Gastroesophageal sphincter (tissue), 3 donors: Measurements from ENCODE around the gene GARIN5B.

Experiments
- CTCF ChIP-seq, 4 experiments: fragments of 200-600 bp in 2 of 4; fragments of 450-650 bp in 2 of 4; sonication (generic) in 1 of 4; IDR thresholded peaks; one replicate each; pipeline ENCODE4 v1.5.1; 2017 to 2019; ENCODE audit warnings: antibody characterized with exemption in 4 of 4, mild to moderate bottlenecking in 2 of 4, moderate library complexity in 2 of 4
- EP300 ChIP-seq: sonication (generic); formaldehyde crosslinking; IDR thresholded peaks from one replicate; pipeline ENCODE4 v1.6.1; 2017; ENCODE audit warnings: antibody characterized with exemption, mild to moderate bottlenecking
- POLR2A ChIP-seq, 2 donors: fragments of 450-650 bp; IDR thresholded peaks; one replicate each; pipeline ENCODE4 v1.6.1; 2017; ENCODE audit warnings: antibody characterized with exemption in 2 of 2, mild to moderate bottlenecking in 2 of 2, moderate library complexity in 1 of 2
- POLR2AphosphoS5 ChIP-seq: sonication (generic); formaldehyde crosslinking; IDR thresholded peaks from one replicate; pipeline ENCODE4 v1.6.1; 2017; ENCODE audit warnings: antibody characterized with exemption

GRCh38 chr19:55333870-55334269 lies 29.2 kb downstream of the GARIN5B start:
- TF ChIP-seq CTCF (IDR thresholded peaks at IDR 0.05): no peak
- no peak for TF ChIP-seq POLR2A (IDR thresholded peaks at IDR 0.05)
- no peak for TF ChIP-seq EP300
- no peak for TF ChIP-seq POLR2AphosphoS5
